Esophagus mucosa (tissue), 1 donor: Measurements from ENCODE around the gene PDSS1. TPM values are rescaled to one million over a fixed set of nuclear protein-coding genes. Genes with fewer than 3 reads are reported as not detected.
A peak's percentile ranks its signal among the peaks of the same experiment; 100 is the strongest.
"Not testable (repeated sequence)": the region's sequence is repeated elsewhere in the genome, so short reads cannot be mapped to it uniquely, and the experiment has no call there.

Experiments
- ATAC-seq: fragments of 200-7000 bp; cut with Tn5 transposase; one replicate; pipeline ENCODE4 v1.9.1; 2020
- total RNA-seq: library from RNA; stranded (reverse); gene quantifications from one replicate; pipeline ENCODE4 v1.2.4, GENCODE V29; 2023
- donor health status: DM: yes; HTN: yes; CAD: no.

PDSS1 gene
- total RNA-seq, result 9.8 TPM

GRCh38 chr10:26697163-26697921 is at the start of gene PDSS1:
PDSS1 (plus strand) TSS chr10:26697701; CDS start chr10:26697712, 11 bp downstream.
- peak; percentile 88 for ATAC-seq

- not testable (repeated sequence) for ATAC-seq
These were observed 49.3 kb upstream of the PDSS1 start for GRCh38 chr10:26648245-26648636.

GRCh38 chr10:26650406-26650805 is 47.1 kb upstream of the PDSS1 start:
- no peak for ATAC-seq

- not testable (repeated sequence) for ATAC-seq
These were observed 46.0 kb upstream of the PDSS1 start for GRCh38 chr10:26651476-26651875.

DNA sequence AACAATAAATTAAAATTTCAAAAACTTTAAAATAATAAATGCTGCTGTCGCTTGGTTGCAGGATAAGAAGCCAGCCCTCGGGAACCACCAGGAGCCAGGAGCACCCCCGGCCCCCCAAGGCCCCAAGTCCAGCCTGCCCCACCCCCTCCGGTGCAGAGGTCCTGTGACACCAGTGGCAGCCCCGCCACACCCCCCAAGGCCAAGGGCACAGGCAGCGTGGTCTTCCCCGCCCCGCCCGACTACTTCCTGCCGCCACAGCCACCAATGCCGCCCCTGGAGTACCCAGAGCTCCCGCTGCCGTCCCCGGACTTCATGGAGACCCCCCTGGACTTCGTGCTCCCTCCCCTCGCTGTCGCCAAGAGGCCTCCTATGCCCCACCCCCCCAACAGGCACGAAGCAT is 44.5 kb upstream of the PDSS1 start:
- no peak for ATAC-seq

DNA sequence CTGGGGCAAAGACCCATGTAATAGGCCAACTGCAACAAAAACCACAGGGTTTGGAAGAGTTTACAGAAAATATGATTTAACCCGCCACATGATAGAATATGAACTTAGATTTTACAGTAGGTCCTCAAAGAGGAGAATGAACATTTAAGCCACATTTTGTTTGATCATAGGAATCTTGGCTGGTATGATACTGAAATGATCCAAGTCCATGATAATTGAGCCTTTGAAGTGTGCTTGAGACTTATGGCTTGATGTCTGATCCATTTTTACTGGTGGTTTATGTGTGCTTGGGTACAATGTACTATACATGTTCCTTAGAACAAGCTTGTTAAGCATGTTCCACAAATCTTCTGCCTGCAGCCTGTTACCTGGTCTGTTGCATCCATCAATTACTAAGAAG is 41.8 kb upstream of the PDSS1 start:
- ATAC-seq, result no peak

DNA sequence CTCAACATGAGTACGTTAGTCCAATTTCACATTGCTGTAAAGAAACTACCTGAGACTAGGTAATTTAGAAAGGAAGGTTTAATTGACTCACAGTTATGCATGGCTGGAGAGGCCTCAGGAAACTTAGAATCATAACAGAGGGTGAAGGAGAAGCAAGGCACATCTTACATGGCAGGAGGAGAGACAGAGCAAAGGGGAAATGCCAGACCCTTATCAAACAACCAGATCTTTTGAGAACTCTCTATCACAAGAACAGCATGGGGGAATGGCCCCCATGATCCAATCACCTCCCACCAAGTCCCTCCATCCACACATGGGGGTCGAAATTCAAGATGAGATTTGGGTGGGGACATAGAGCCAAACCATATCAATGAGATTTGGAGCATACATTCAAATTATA is 34.6 kb upstream of the PDSS1 start:
- no peak for ATAC-seq

GRCh38 chr10:26665080-26666048 is 32.1 kb upstream of the PDSS1 start:
- ATAC-seq, result no peak

GRCh38 chr10:26675873-26676257 is 21.6 kb upstream of the PDSS1 start:
- ATAC-seq, result no peak

- ATAC-seq, result no peak
These were observed 17.9 kb upstream of the PDSS1 start for GRCh38 chr10:26679588-26679987.

DNA sequence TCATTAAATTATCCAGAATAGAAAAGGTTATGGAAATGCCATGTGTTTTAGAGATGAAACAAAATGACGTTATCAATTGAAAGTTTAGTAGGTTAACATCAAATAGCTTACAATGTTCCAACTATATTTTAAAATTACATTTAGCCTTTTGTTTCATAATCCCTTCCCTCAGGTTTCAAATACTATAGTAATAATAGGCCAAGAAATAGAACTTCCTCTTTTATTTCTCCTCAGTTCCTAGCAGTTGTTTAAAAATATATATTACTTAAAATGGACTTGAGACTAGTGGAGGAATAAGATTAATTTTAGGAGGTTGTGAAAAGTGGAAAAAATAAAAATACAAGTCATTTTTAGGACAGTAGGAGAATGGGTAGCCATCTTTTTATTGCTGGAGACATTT is 16.4 kb upstream of the PDSS1 start:
- no peak for ATAC-seq

GRCh38 chr10:26681971-26682370 is 15.5 kb upstream of the PDSS1 start:
- peak; percentile 97 for ATAC-seq

- ATAC-seq, result no peak
These were observed 14.6 kb upstream of the PDSS1 start for GRCh38 chr10:26682931-26683330.

DNA sequence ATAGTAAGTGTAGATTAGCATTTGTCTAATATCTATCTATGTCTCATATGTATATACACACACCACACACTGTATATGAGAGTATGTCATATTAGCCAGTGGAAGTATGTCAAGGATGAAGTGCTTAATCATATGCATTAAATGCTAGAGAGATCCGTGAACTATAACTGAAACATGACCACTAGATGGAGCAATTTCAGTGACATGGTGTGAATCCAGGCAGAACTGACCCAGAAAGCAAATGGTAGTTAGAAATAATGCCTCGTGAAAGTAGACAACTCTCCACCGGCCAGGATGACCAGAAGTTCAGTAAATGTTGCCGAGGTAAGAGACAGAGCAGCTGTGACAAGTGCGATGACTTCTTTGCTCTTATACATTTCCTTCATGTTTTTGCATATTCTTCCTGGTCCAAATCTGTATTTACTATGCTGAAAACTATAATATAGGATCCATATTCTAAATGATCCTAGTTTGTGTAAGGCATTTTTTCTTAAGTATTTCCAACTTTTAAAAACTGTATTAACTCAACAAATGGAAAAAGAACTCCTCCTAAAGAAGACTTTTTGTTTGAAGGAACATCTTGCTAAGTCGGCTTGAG is 12.7 kb upstream of the PDSS1 start:
- ATAC-seq, result peak; percentile 75

- ATAC-seq, result no peak
These were observed 12.1 kb upstream of the PDSS1 start for GRCh38 chr10:26685441-26685840.

GRCh38 chr10:26689399-26689798 is 8.1 kb upstream of the PDSS1 start:
- no peak for ATAC-seq

- ATAC-seq, result no peak
These were observed 6.6 kb upstream of the PDSS1 start for GRCh38 chr10:26690731-26691475.

DNA sequence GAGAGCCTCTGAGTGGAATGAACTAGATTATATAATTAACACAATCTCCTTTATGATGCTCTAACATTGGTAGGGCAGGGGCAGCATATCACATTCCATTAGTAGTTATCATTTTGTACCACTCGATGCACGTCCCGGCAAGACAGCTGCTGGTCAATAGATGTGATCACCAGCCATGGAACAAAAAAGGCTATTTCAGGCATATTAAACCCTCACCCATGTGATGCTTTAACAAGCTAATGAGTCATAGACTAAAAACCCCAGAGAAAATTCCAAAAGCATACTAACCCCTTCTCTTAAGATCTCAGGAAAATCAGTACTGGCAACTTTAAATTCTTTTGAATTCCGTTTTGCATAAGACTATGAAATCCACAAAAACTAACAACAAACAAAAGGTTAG is 3.0 kb upstream of the PDSS1 start:
- ATAC-seq, result not testable (repeated sequence)

DNA sequence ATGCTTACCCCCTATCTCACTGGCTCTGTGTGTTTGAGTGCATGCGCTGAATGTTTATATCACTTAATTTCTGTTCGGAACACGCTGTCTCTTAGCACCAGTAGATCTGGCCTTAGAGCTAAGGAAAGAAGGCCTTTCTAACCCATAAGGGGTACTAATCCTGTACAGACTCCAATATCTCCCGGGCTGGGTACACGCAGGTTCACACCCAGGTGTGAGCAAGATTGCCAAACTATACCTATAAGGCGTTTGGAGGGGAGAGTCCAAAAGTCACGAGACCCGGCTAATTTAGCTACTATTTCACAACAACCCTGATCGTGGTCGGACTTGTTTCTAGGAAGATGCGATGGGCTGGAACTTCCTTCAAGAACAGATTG is 727 bp upstream of the PDSS1 start:
- ATAC-seq, result no peak

DNA sequence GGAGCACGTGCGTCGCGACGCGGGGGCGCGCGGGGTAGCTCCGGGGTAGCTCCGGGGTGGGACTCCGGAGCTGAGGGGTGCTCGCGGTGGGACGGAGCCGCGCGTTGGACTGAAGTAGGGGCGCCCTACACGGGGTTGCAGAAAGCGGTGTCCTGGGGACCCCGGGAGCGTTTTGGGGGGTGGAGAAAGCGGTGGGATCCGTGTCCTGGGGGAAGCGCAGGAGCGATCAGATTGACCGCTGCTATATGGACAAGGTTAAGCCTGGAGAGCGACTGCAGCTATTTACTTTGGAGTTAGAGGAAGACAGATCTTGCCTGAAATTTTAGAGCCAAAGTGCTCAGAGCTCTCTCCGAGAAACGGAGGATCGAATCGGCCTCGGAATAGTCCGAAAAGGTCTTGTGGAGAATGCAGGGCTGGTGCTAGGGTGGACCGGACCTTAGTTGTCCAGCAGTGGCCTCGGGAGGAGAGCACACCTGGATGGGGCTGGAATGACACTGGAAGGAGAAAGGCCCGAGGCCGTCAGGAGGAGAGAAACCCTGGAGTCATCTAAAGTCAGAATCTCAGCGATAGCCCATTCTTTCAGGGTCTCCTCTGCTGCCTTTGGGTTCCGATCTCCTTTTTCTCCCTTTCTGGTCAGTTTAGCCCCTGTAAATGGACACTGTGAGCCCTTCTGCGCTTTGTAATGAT is 564 bp downstream of the PDSS1 start:
- ATAC-seq, result no peak

DNA sequence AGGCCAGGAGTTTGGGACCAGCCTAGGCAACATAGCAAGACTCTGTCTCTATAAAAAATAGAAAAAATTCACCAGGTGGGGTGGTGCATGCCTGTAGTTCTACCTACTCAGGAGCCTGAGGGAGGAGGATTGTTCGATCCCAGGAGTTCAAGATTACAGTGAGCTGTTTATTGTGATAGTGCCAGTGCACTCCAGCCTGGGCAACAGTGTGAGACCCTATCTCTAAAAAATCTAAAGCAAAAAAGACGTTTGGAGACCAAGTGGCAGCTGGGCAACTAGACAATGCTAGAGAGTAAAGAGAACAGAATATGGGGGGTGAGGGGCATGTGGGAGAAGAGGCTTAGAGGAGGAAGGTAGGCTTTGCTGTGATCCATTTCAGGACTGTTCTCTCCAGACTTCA is 1.4 kb downstream of the PDSS1 start:
- ATAC-seq, result no peak

- ATAC-seq, result no peak
These were observed 2.1 kb downstream of the PDSS1 start for GRCh38 chr10:26699631-26700030.
